OCI-LY7 (cell line): ENCODE data around the gene BCL11A.

Experiments used
- CTCF ChIP-seq: fragments of 200-600 bp; sonication (generic); conservative IDR thresholded peaks from 2 replicates; pipeline ENCODE4 v1.5.1; 2014; ENCODE audit warnings: mild to moderate bottlenecking, antibody characterized with exemption, low read length, moderate library complexity, mixed read lengths
- EZH2phosphoT487 ChIP-seq: fragments of 200-600 bp; sonication (generic); IDR thresholded peaks from 2 replicates; pipeline ENCODE4 v1.6.1; 2018; ENCODE audit warnings: low read depth, borderline replicate concordance, mild to moderate bottlenecking, mixed run types, antibody characterized with exemption, low read length, moderate library complexity, mixed read lengths

- no peak for TF ChIP-seq CTCF
- no peak for TF ChIP-seq EZH2phosphoT487
Measured at GRCh38 chr2:60538101-60538500, 15.4 kb downstream of the BCL11A start.
